ENCODE measurements around the gene COQ10A. TPM values are rescaled to one million over a fixed set of nuclear protein-coding genes. Genes with fewer than 3 reads are reported as not detected.

COQ10A gene
- total and polyA plus RNA-seq, 2 of the 8 experiments (the other 6 are each of a cell fraction or from before 2014, with no cell fraction given): 21.8 to 42.9 TPM

GRCh38 chr12:56260921-56261320, 5.8 kb upstream of the COQ10A start:
- FAIRE-seq (no peak), DNase-seq (ENCODE audit: low read depth in 1 of 2, low spot score in 2 of 2) (no peak)
- no peak overlapping the region for H2AK5ac ChIP-seq (ENCODE audit: low read depth, low read length)
- peaks cover 7% of the 10 kb centered on the region for H3K79me1 ChIP-seq (ENCODE audit: low read depth, low read length)
- CTCF ChIA-PET (ENCODE audit: partially characterized antibody): interaction anchor here (0.5 to 1.5 kb wide), 8 partner anchors 10 to 400 kb away, joined by 3 to 4 read pairs (median 3); partner anchors contain the start of gene CNPY2
- no peak overlapping the region for H3K4ac ChIP-seq (replicated peaks; ENCODE audit: insufficient read length, low read depth, low read length)
- H2BK5ac ChIP-seq (ENCODE audit: low read depth, low read length): no peak overlapping the region
- H4K5ac ChIP-seq (ENCODE audit: insufficient read length, low read depth, low read length): no peak overlapping the region
- no peak overlapping the region for H2BK15ac ChIP-seq (ENCODE audit: low read length)
- no peak overlapping the region for H2AFZ ChIP-seq (ENCODE audit: low read length)
- H4K8ac ChIP-seq (ENCODE audit: extremely low read depth, insufficient read depth, low read length): no peak overlapping the region
- WGBS, 2 experiments (ENCODE audit: extremely low coverage in 1 of 2, insufficient coverage in 1 of 2, insufficient read length in 1 of 2, insufficient replicate concordance in 2 of 2, low coverage in 1 of 2, low lambda C conversion rate in 2 of 2, missing lambda C conversion rate in 1 of 2): 89% methylated on average over 3 of the region's 3 CpGs; no CpG with 5 or more reads in 1 of the 2 experiments
- peaks cover 0 to 6% (median 0%) of the 10 kb centered on the region in 4 experiments; a peak in 2 of 8 replicates for H3K36me3 ChIP-seq (ENCODE audit: control insufficient read depth in 2 of 4, insufficient read depth in 4 of 4, low read length in 3 of 4)
- POLR2A ChIA-PET (ENCODE audit: partially characterized antibody): interaction anchor here (1.3 kb wide), 1 partner anchor 40 kb away, joined by 3 read pairs; the partner anchor contains the start of gene RNF41
- no peak overlapping the region for H3K9ac ChIP-seq (replicated peaks in 1 of 4; ENCODE audit: extremely low read depth in 1 of 4, low read depth in 3 of 4, low read length in 3 of 4)
- peaks cover 8 to 17% (median 13%) of the 10 kb centered on the region in 4 experiments for H3K4me1 ChIP-seq (replicated peaks in 1 of 4; ENCODE audit: control insufficient read depth in 3 of 4, insufficient read depth in 4 of 4, low read length in 3 of 4)
- H2BK20ac ChIP-seq (ENCODE audit: low read length): no peak overlapping the region
- H3K79me2 ChIP-seq (ENCODE audit: control insufficient read depth in 1 of 2, insufficient read depth in 2 of 2, low read length in 2 of 2): peaks cover 0 to 8% of the 10 kb centered on the region in 2 experiments; a peak in 1 of 4 replicates
- no peaks in the 10 kb centered on the region for H3K27me3 ChIP-seq (replicated peaks in 1 of 4; ENCODE audit: control insufficient read depth in 3 of 4, extremely low read depth in 1 of 4, insufficient read depth in 3 of 4, low read length in 3 of 4)
- no peaks in the 10 kb centered on the region for H3K9me3 ChIP-seq (ENCODE audit: insufficient read depth in 2 of 2, low read depth in 1 of 2, low read length in 1 of 2)
- H3K23me2 ChIP-seq (ENCODE audit: low read depth, low read length): peaks cover 11% of the 10 kb centered on the region; the same call in 1 of the 2 replicates
- no peak overlapping the region for H4K91ac ChIP-seq (replicated peaks; ENCODE audit: insufficient read length, low read length)
- no peak overlapping the region for H2BK120ac ChIP-seq (replicated peaks; ENCODE audit: low read depth, low read length)
- H2BK12ac ChIP-seq (ENCODE audit: low read depth, low read length): no peak overlapping the region
- H3K4me2 ChIP-seq (ENCODE audit: insufficient read depth in 1 of 2, low read depth in 2 of 2, low read length in 2 of 2): no peak overlapping the region
- H3K56ac ChIP-seq (replicated peaks; ENCODE audit: insufficient read length, low read depth, low read length): no peak overlapping the region
- no peak overlapping the region for H3K14ac ChIP-seq (ENCODE audit: insufficient read length)
- no peak overlapping the region for H3K23ac ChIP-seq (ENCODE audit: insufficient read length)
- no peak overlapping the region for H3K18ac ChIP-seq (ENCODE audit: extremely low read depth, low read length)
- H3K27ac ChIP-seq (ENCODE audit: low read depth, low read length): no peak overlapping the region
- H4K20me1 ChIP-seq (replicated peaks in 1 of 2; ENCODE audit: control insufficient read depth in 1 of 2, insufficient read depth in 2 of 2, low read length in 2 of 2): peaks cover 4 to 6% of the 10 kb centered on the region in 2 experiments
- TF ChIP-seq SP2 (IDR thresholded peaks at IDR 0.05; ENCODE audit: low read length): no peak
- no peak for TF ChIP-seq JUND (IDR thresholded peaks at IDR 0.05; ENCODE audit: low read length)
- TF ChIP-seq KDM1A (IDR thresholded peaks at IDR 0.05; ENCODE audit: borderline replicate concordance, low read length): no peak
- TF ChIP-seq TAF1 (IDR thresholded peaks at IDR 0.05; ENCODE audit: low read depth, low read length): no peak
- no peak overlapping the region for H3K4me3 ChIP-seq (ENCODE audit: extremely low read depth in 1 of 4, insufficient read depth in 2 of 4, low read depth in 3 of 4, low read length in 4 of 4)
